Measurements from ENCODE around the gene AKAP10.
A peak's percentile ranks its signal among the peaks of the same experiment; 100 is the strongest.

Gene AKAP10

GRCh38 chr17:19986941-19987861, 9.6 kb upstream of the AKAP10 start:
- no peaks in the 10 kb centered on the region for H4K20me1 ChIP-seq (ENCODE audit: insufficient read depth, low read length)
- H3K36me3 ChIP-seq (replicated peaks; ENCODE audit: low read depth, low read length), result no peaks in the 10 kb centered on the region
- TF ChIP-seq EZH2phosphoT487 (IDR thresholded peaks at IDR 0.05; ENCODE audit: low read depth), result no peak
- no peak for TF ChIP-seq CTCF (IDR thresholded peaks at IDR 0.05; ENCODE audit: low read depth, low read length)
- H3K9me3 ChIP-seq (ENCODE audit: insufficient read depth, low read length), result no peaks in the 10 kb centered on the region
- H3K4me1 ChIP-seq (ENCODE audit: low read length), result no peaks in the 10 kb centered on the region
- H3K27me3 ChIP-seq (ENCODE audit: low read depth, low read length), result no peaks in the 10 kb centered on the region
- H3K79me2 ChIP-seq (ENCODE audit: low read length), result no peaks in the 10 kb centered on the region
- no peak overlapping the region for H3K4me3 ChIP-seq (ENCODE audit: low read length)
- H3K27ac ChIP-seq (ENCODE audit: low read length), result no peak overlapping the region
- no peak overlapping the region for H3K4me2 ChIP-seq (ENCODE audit: low read length)
- H2AFZ ChIP-seq (ENCODE audit: low read depth, low read length), result no peak overlapping the region
- no peak overlapping the region for H3K9ac ChIP-seq (ENCODE audit: low read length)

- H2AFZ ChIP-seq (ENCODE audit: low read depth, low read length), result no peak overlapping the region
- peaks cover 3% of the 10 kb centered on the region; the same call in 1 of the 2 replicates for H3K4me1 ChIP-seq (ENCODE audit: low read length)
- no peak overlapping the region for H3K9ac ChIP-seq (ENCODE audit: low read length)
- no peak for TF ChIP-seq CTCF (IDR thresholded peaks at IDR 0.05; ENCODE audit: low read depth, low read length)
- TF ChIP-seq EZH2phosphoT487 (IDR thresholded peaks at IDR 0.05; ENCODE audit: low read depth), result no peak
- H3K27me3 ChIP-seq (ENCODE audit: low read depth, low read length), result no peaks in the 10 kb centered on the region
- no peak overlapping the region for H3K27ac ChIP-seq (ENCODE audit: low read length)
- H3K79me2 ChIP-seq (ENCODE audit: low read length), result peaks cover 25% of the 10 kb centered on the region
- no peak overlapping the region for H3K4me2 ChIP-seq (ENCODE audit: low read length)
- no peaks in the 10 kb centered on the region for H3K36me3 ChIP-seq (replicated peaks; ENCODE audit: low read depth, low read length)
- H3K9me3 ChIP-seq (ENCODE audit: insufficient read depth, low read length), result no peaks in the 10 kb centered on the region
- H4K20me1 ChIP-seq (ENCODE audit: insufficient read depth, low read length), result no peaks in the 10 kb centered on the region
- H3K4me3 ChIP-seq (ENCODE audit: low read length), result no peak overlapping the region
Measured at GRCh38 chr17:19979917-19980770, 2.5 kb upstream of the AKAP10 start.

- no peaks in the 10 kb centered on the region for H3K36me3 ChIP-seq (replicated peaks; ENCODE audit: low read depth, low read length)
- TF ChIP-seq EZH2phosphoT487 (IDR thresholded peaks at IDR 0.05; ENCODE audit: low read depth) (no peak), CTCF (IDR thresholded peaks at IDR 0.05; ENCODE audit: low read depth, low read length) (no peak)
- no peaks in the 10 kb centered on the region for H3K27me3 ChIP-seq (ENCODE audit: low read depth, low read length)
- H2AFZ ChIP-seq (ENCODE audit: low read depth, low read length), result no peak overlapping the region
- H3K79me2 ChIP-seq (ENCODE audit: low read length), result peaks cover 38% of the 10 kb centered on the region
- H3K4me3 ChIP-seq (ENCODE audit: low read length), result peak overlapping the region; percentile 92
- H4K20me1 ChIP-seq (ENCODE audit: insufficient read depth, low read length), result no peaks in the 10 kb centered on the region
- H3K9me3 ChIP-seq (ENCODE audit: insufficient read depth, low read length), result no peaks in the 10 kb centered on the region
- no peak overlapping the region for H3K9ac ChIP-seq (ENCODE audit: low read length)
- H3K27ac ChIP-seq (ENCODE audit: low read length), result peak overlapping the region; percentile 81
- H3K4me2 ChIP-seq (ENCODE audit: low read length), result peak overlapping the region; percentile 74
- H3K4me1 ChIP-seq (ENCODE audit: low read length), result peaks cover 3% of the 10 kb centered on the region; the same call in 1 of the 2 replicates
Measured at GRCh38 chr17:19978805-19979211, 1.2 kb upstream of the AKAP10 start.
